HCT116 (cell line): ENCODE data around the gene OR5H1. TPM values are rescaled to one million over a fixed set of nuclear protein-coding genes. Genes with fewer than 3 reads are reported as not detected.
"Not testable (repeated sequence)": the region's sequence is repeated elsewhere in the genome, so short reads cannot be mapped to it uniquely, and the experiment has no call there.

Source experiments
- ATAC-seq: fragments of 200-7000 bp; cut with Tn5 transposase; 2 replicates; pipeline ENCODE4 v1.9.1; 2020; ENCODE audit warnings: mild to moderate bottlenecking, moderate library complexity
- BruUV-seq: library from RNA; stranded (reverse); fragments of 400-500 nt; replicated peaks from 2 replicates; lab custom pipeline; 2021; lab: Mats Ljungman, UMichigan
- CTCF ChIA-PET: fragments of 300-600 bp; sonication (Branson Sonifier 250); formaldehyde crosslinking; loops from one replicate; lab custom pipeline; 2021; ENCODE audit warnings: antibody characterized with exemption; lab: Charles Lee
- POLR2A ChIA-PET: fragments of 300-600, 350-600 bp; sonication (Branson Sonifier 250); formaldehyde crosslinking; loops from one replicate; lab custom pipeline; 2021; ENCODE audit warnings: antibody characterized with exemption; lab: Charles Lee
- RAD21 ChIA-PET, 2 experiments: fragments of 300-600 bp; sonication (Branson Sonifier 250); formaldehyde crosslinking; loops; one replicate each; lab custom pipeline; 2023; ENCODE audit warnings: low total read pairs in 2 of 2; ENCODE audit not compliant: uncharacterized antibody in 2 of 2, unreplicated experiment in 2 of 2, low non-redundant PET in 1 of 2; lab: Charles Lee
- DNase-seq: peaks from one replicate; pipeline ENCODE4 v3.0.0-alpha.2; 2010; ENCODE audit warnings: low read depth, low spot score
- H2AFZ ChIP-seq: fragments of 200-600 bp; shearing (Covaris generic), sonication (generic); 2 replicates; pipeline ENCODE4 v1.6.1; 2017; ENCODE audit warnings: low read depth, mixed run types, mixed read lengths, antibody characterized with exemption, low read length; ENCODE audit not compliant: poor library complexity, severe bottlenecking
- H3K27ac ChIP-seq: 2 replicates; pipeline ENCODE4 v1.5.1; 2012; ENCODE audit warnings: low read depth, low read length
- H3K27me3 ChIP-seq: fragments of 200-600 bp; sonication (generic); 2 replicates; pipeline ENCODE4 v1.6.1; 2016; ENCODE audit warnings: mixed run types, low read length, mixed read lengths; ENCODE audit not compliant: insufficient read depth
- H3K36me3 ChIP-seq, 2 experiments: fragments of 200-500 bp in 1 of 2; fragments of 200-600 bp in 1 of 2; sonication (Bioruptor generic) in 1 of 2; sonication (generic) in 1 of 2; 2 replicates each; pipeline versions ENCODE4 v1.5.1 to v1.6.1; 2014 to 2016; ENCODE audit warnings: low read length in 2 of 2, inconsistent platforms in 1 of 2, mixed read lengths in 1 of 2, mixed run types in 1 of 2; ENCODE audit not compliant: insufficient read depth in 2 of 2, control insufficient read depth in 1 of 2
- H3K4me1 ChIP-seq, 2 experiments: fragments of 200-600 bp in 1 of 2; sonication (generic) in 1 of 2; 2 replicates each; pipeline versions ENCODE4 v1.5.1 to v1.6.1; 2012 to 2017; ENCODE audit warnings: low read length in 2 of 2, inconsistent platforms in 1 of 2, mild to moderate bottlenecking in 1 of 2, mixed read lengths in 1 of 2, mixed run types in 1 of 2, moderate library complexity in 1 of 2; ENCODE audit not compliant: insufficient read depth in 2 of 2, control insufficient read depth in 1 of 2
- H3K4me2 ChIP-seq: fragments of 200-600 bp; sonication (generic); 2 replicates; pipeline ENCODE4 v1.6.1; 2017; ENCODE audit warnings: mixed run types, low read length, mixed read lengths
- H3K4me3 ChIP-seq, 2 experiments: fragments of 200-600 bp in 1 of 2; sonication (generic) in 1 of 2; replicated peaks in 1 of 2; 2 replicates each; pipeline ENCODE4 v1.5.1; 2011 to 2016; ENCODE audit warnings: low read length in 2 of 2, control low read depth in 1 of 2, low read depth in 1 of 2, mild to moderate bottlenecking in 1 of 2, mixed read lengths in 1 of 2, mixed run types in 1 of 2
- H3K79me2 ChIP-seq: fragments of 200-600 bp; sonication (generic); 2 replicates; pipeline ENCODE4 v1.6.1; 2017; ENCODE audit warnings: mild to moderate bottlenecking, mixed run types, low read length, moderate library complexity, mixed read lengths; ENCODE audit not compliant: insufficient read depth
- H3K9ac ChIP-seq: fragments of 200-600 bp; sonication (generic); 2 replicates; pipeline ENCODE4 v1.6.1; 2016; ENCODE audit warnings: low read length, mixed read lengths
- H3K9me2 ChIP-seq: fragments of 200-600 bp; sonication (generic), shearing (Covaris generic); 2 replicates; pipeline ENCODE4 v1.6.1; 2017; ENCODE audit warnings: mixed run types, mild to moderate bottlenecking, moderate library complexity; ENCODE audit not compliant: insufficient read depth
- H3K9me3 ChIP-seq, 2 experiments: fragments of 200-500 bp in 1 of 2; fragments of 200-600 bp in 1 of 2; sonication (Bioruptor generic) in 1 of 2; sonication (generic) in 1 of 2; 2 replicates each; pipeline ENCODE4 v1.6.1; 2014 to 2017; ENCODE audit warnings: low read length in 2 of 2, mixed read lengths in 2 of 2, inconsistent platforms in 1 of 2, low read depth in 1 of 2, mild to moderate bottlenecking in 1 of 2, mixed run types in 1 of 2, moderate library complexity in 1 of 2; ENCODE audit not compliant: control insufficient read depth in 1 of 2, insufficient read depth in 1 of 2
- H4K20me1 ChIP-seq: fragments of 200-600 bp; sonication (generic), shearing (Covaris generic); 2 replicates; pipeline ENCODE4 v1.6.1; 2017; ENCODE audit warnings: mixed run types, mild to moderate bottlenecking, moderate library complexity; ENCODE audit not compliant: insufficient read depth
- EZH2phosphoT487 ChIP-seq: fragments of 200-600 bp; IDR thresholded peaks from 2 replicates; pipeline ENCODE4 v1.6.1; 2018; ENCODE audit warnings: antibody characterized with exemption, borderline replicate concordance
- JUND ChIP-seq: IDR thresholded peaks from 2 replicates; pipeline ENCODE4 v1.6.1; 2012
- RAD21 ChIP-seq: IDR thresholded peaks from 2 replicates; pipeline ENCODE4 v1.6.1; 2012; ENCODE audit warnings: low read depth, mild to moderate bottlenecking
- intact Hi-C: fragments of 100-400 bp; cut with micrococcal nuclease; formaldehyde crosslinking; loops from 2 replicates; pipeline ENCODE4 v1.10.0; 2022
- total RNA-seq: library from RNA; stranded (reverse); gene quantifications from one replicate; pipeline ENCODE4 v1.2.1, GENCODE V29; 2021; ENCODE audit not compliant: unreplicated experiment
- TF ChIP-seq, protein P1 (sequence below), 3 experiments: fragments of 200-600 bp in 1 of 3; sonication (generic) in 1 of 3; IDR thresholded peaks in 2 of 3; conservative IDR thresholded peaks in 1 of 3; 2 replicates each; pipeline ENCODE4 v1.5.1; 2012 to 2017; ENCODE audit warnings: low read depth in 2 of 3, low read length in 2 of 3, antibody characterized with exemption in 1 of 3, borderline replicate concordance in 1 of 3, control low read depth in 1 of 3, mild to moderate bottlenecking in 1 of 3, mixed read lengths in 1 of 3, mixed run types in 1 of 3, moderate library complexity in 1 of 3; ENCODE audit not compliant: insufficient read depth in 1 of 3

Gene OR5H1
- total RNA-seq, 1 experiment from 2014 or later = not detected

DNA sequence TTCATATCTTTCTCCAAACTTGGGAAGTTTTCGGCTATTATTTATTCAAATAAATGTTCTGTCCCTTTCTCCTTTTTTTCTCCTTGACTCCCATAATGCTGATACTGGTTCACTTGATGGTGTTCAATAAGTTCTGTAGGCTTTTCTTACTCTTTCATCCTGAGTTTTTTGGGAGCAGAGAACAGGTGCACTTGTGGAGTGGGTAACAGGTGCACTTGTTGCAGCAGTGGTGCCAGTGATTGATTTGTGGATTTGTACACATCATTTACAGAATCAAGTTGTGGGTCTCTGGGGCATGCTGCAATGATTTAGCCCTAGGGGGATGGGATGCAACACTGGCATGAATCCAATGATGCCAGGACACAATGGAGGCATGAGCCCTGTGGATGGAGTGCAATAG, 14.8 kb upstream of the OR5H1 start:
- TF ChIP-seq JUND (no peak), EZH2phosphoT487 (no peak)
- TF ChIP-seq, protein P1, sequence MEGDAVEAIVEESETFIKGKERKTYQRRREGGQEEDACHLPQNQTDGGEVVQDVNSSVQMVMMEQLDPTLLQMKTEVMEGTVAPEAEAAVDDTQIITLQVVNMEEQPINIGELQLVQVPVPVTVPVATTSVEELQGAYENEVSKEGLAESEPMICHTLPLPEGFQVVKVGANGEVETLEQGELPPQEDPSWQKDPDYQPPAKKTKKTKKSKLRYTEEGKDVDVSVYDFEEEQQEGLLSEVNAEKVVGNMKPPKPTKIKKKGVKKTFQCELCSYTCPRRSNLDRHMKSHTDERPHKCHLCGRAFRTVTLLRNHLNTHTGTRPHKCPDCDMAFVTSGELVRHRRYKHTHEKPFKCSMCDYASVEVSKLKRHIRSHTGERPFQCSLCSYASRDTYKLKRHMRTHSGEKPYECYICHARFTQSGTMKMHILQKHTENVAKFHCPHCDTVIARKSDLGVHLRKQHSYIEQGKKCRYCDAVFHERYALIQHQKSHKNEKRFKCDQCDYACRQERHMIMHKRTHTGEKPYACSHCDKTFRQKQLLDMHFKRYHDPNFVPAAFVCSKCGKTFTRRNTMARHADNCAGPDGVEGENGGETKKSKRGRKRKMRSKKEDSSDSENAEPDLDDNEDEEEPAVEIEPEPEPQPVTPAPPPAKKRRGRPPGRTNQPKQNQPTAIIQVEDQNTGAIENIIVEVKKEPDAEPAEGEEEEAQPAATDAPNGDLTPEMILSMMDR (IDR thresholded peaks at IDR 0.05 in 2 of 3, conservative IDR thresholded peaks at IDR 0.05 in 1 of 3; ENCODE audit: borderline replicate concordance in 1 of 3, insufficient read depth in 1 of 3, low read depth in 2 of 3, low read length in 2 of 3) = no peak
- H3K9me2 ChIP-seq = no peaks in the 10 kb centered on the region
- H2AFZ ChIP-seq = no peak overlapping the region
- DNase-seq = no peak
- RAD21 ChIA-PET = no interaction called here
- no peak overlapping the region for H3K9ac ChIP-seq
- no peaks in the 10 kb centered on the region for H4K20me1 ChIP-seq
- intact Hi-C loops = no loop called here
- no peaks in the 10 kb centered on the region for H3K36me3 ChIP-seq
- no peaks in the 10 kb centered on the region for H3K4me1 ChIP-seq
- no peaks in the 10 kb centered on the region for H3K9me3 ChIP-seq
- 0 out of 2 replicates have a peak, but pooled peaks cover 3% of the 10 kb centered on the region for H3K27me3 ChIP-seq
- no peak overlapping the region for H3K4me2 ChIP-seq
- H3K4me3 ChIP-seq = no peak overlapping the region
- no peak overlapping the region for H3K27ac ChIP-seq
- ATAC-seq = no peak
- POLR2A ChIA-PET = no interaction called here
- BruUV-seq = no TSS peak
- CTCF ChIA-PET = no interaction called here
- no peaks in the 10 kb centered on the region for H3K79me2 ChIP-seq

DNA sequence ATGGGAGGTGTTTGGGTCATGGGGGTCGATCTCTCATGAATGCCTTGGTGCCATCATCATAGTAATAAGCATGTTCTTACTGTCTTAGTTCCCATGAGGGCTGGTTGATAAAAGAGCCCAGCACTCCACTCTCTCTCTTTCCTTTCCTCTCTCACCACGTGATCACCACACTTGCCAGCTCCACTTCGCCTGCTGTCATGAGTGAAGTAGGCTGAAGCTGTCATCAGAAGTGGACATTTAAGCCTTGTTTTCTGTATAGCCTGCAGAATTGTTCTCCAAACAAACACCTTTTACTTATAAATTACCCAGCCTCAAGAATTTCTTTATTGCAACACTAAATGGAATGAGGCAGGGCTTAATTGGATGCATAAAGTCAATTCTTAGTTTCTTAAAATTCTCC, 6.1 kb downstream of the OR5H1 start:
- Histone ChIP-seq H3K27me3 (no peaks in the 10 kb centered on the region; the same call in 1 of the 2 replicates), H3K27ac (no peak overlapping the region), H3K9ac (no peak overlapping the region), H3K4me3 (no peak overlapping the region), H2AFZ (no peak overlapping the region), H3K4me2 (no peak overlapping the region), H3K36me3 (no peaks in the 10 kb centered on the region), H3K79me2 (no peaks in the 10 kb centered on the region), H3K9me2 (no peaks in the 10 kb centered on the region), H3K9me3 (no peaks in the 10 kb centered on the region), H3K4me1 (no peaks in the 10 kb centered on the region), H4K20me1 (no peaks in the 10 kb centered on the region)
- POLR2A ChIA-PET = no interaction called here
- TF ChIP-seq RAD21 = no peak
- no peak for ATAC-seq
- RAD21 ChIA-PET = no interaction called here
- intact Hi-C loops = no loop called here
- CTCF ChIA-PET = no interaction called here
- no peak for DNase-seq
- no TSS peak for BruUV-seq

DNA sequence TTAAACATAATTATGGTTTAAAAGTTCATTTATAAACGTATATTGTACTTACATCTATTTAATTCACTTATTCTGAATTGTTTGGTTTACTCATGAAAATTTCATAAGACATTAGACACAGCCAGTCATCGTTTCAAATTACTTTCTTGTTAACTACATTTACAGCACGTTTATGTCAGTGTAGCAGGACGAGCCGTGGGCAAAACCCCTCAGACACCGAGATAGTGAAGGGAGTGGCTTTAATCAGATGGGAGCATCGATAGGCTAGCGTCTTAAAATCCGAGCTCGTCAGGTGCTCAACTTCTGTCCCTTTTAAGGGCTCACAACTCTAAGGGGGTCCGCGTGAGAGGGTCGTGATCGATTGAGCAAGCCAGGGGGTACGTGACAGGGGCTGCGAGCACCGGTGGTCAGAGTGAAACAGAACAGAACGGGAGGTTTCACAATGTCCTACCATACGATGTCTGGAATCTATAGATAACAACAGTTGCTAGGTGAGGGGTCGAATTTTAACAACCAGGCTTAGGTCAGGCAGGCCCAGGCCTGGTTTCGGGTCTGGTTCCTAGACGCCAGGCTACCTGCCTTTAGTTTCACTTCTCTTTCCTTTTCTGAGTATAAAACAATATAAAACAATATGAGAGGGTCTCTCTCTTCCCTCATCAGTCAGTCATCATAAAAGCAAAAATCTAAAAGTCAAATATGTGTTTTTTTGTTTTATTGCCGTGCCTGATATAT, 7.5 kb downstream of the OR5H1 start:
- H3K36me3 ChIP-seq, CTCF ChIA-PET, H3K27ac ChIP-seq, intact Hi-C loops, H3K4me3 ChIP-seq, ATAC-seq, H3K4me2 ChIP-seq, H3K9ac ChIP-seq, H2AFZ ChIP-seq, RAD21 ChIA-PET, H3K4me1 ChIP-seq, H3K27me3 ChIP-seq, H3K9me2 ChIP-seq, DNase-seq, H3K79me2 ChIP-seq, POLR2A ChIA-PET, H3K9me3 ChIP-seq, H4K20me1 ChIP-seq, BruUV-seq: not testable (repeated sequence)
